A172 (cell line): Measurements from ENCODE around the gene PEX7. TPM values are rescaled to one million over a fixed set of nuclear protein-coding genes. Genes with fewer than 3 reads are reported as not detected.
"Not testable (repeated sequence)": the region's sequence is repeated elsewhere in the genome, so short reads cannot be mapped to it uniquely, and the experiment has no call there.

Experiments used
- DNase-seq: peaks from one replicate; pipeline ENCODE4 v3.0.0-alpha.2; 2015; ENCODE audit warnings: low spot score
- total RNA-seq: library from RNA; depleted of rRNA; stranded (reverse); fragments of >200 nt; shearing (Covaris generic); gene quantifications from 2 replicates; pipeline ENCODE4 v1.2.3, GENCODE V29; 2014

The PEX7 gene
- total RNA-seq, 1 experiment from 2014 or later: 11.6 TPM

DNA sequence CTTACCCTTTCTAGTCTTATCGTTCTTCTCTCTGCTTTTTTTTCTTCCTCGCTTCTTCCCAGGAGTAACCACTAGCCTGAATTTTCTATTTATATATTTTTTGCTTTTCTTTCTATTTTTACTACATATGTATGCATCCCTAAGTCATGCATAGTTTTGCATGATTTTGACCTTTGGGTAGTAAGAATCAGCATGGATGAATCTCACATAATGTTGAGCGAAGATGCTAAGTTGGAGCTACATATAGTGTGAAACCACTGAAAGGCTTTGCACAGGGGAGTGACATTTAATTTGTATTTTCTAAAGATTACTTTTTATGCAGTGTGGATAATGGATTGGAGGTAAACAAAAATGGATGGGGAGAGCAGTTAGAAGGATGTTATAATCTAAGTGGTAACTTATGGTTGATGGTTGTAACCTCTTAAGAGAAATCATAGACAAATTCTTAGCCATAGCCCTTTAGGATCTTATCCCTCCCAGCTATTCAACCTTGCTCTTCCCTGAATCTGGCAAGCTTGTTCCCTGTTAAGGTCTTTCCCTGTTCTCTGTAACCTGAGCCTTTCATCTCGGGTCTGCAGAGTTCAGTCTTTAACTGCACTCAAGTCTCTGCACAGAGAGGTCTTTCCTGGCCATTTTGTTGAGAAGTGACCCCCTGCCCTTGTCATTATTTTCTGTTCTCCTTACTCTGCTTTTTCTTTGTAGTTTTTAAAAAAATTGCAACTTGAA is 18.0 kb downstream of the PEX7 start:
- DNase-seq: no peak

DNA sequence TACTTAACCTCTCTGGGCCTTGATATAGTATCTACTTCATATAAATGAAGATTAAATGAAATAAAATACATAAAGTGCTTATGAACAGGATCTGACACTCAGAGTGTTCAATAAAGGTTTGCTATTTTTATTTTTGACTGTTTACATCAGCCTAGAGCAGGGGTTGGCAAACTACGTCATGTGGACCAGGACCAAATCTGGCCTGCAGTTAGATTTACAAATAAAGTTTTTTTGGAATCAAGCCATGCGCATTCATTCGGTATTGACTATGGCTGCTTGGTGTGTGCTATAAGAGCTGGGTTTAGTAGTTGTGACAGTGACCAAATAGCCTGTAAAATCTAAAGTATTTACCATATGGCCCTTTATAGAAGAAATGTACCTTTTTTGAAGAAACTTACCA is 20.8 kb downstream of the PEX7 start:
- no peak for DNase-seq

- DNase-seq: peak; percentile 13
Measured at GRCh38 chr6:136846046-136846445, 23.7 kb downstream of the PEX7 start.

GRCh38 chr6:136846477-136846876 is 24.1 kb downstream of the PEX7 start:
- DNase-seq: not testable (repeated sequence)

DNA sequence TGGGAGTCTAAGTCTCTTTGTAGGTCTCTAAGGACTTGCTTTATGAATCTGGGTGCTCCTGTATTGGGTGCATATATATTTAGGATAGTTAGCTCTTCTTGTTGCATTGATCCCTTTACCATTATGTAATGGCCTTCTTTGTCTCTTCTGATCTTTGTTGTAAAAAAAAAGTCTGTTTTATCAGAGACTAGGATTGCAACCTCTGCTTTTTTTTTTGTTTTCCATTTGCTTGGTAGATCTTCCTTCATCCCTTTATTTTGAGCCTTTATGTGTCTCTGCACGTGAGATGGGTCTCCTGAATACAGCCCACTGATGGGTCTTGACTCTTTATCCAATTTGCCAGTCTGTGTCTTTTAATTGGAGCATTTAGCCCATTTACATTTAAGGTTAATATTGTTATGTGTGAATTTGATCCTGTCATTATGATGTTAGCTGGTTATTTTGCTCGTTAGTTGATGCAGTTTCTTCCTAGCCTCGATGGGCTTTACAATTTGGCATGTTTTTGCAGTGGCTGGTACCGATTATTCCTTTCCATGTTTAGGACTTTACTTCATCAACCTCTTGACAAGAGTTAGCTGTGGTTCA is 27.7 kb downstream of the PEX7 start:
- DNase-seq: peak; percentile 55

- DNase-seq: no peak
Measured at GRCh38 chr6:136859430-136859829, 37.0 kb downstream of the PEX7 start.

DNA sequence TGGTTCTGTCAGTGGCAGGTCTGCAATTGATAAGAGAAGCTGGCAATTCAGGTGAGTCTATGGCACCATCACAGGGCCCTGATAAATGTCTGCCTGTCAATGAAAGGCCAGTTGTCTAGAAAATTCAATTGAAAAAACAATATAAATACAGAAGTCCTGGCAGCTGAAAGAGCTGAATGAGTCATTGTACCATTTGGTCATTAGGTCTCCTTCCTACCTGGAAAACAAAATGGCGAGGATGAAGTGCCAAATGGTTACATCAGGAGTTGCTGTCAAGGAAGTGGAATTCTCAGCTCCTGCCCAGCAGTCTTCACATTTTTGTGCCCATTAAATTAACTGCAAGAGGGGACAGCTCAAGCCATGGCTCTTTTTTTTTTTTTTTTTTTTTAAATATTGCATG is 37.7 kb downstream of the PEX7 start:
- DNase-seq: no peak

DNA sequence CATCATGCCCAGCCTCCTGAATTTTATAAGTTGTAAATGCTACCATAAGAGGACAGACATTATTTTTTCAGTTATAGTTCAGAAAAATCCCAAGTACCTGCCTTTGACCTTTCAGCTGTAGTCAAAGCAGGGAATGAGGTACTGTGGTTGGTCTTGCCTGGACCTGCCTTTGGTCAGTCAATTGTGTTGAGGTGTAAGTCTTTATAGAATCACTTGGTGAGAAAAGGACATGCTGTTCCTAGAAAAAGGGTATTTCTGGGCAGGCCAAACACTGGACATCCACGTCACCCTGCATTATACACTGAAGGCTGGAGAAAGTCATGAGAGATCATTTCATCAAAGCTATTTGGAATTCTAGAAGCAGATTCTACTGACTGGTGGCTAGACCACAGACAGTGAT is 40.3 kb downstream of the PEX7 start:
- DNase-seq: no peak

DNA sequence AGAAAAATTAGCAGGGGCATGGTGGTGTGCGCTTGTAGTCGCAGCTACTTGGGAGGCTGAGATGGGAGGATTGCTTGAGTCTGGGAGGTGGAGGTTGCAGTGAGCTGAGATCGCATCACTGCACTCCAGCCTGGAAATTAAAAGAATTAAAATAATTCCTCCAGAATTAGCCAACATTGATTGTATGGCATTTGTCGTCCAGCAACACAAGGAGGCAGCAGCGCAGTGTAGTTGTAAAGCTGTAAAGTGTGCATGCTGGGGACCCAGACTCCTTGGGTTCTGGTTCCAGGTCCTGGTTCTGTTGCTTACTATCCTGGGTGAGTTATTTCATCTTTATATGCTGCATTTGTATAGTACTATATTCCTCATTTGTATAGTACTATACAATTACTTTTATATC is 41.4 kb downstream of the PEX7 start:
- DNase-seq: no peak

- DNase-seq: no peak
Measured at GRCh38 chr6:136864676-136865075, 42.3 kb downstream of the PEX7 start.

GRCh38 chr6:136866872-136867416 is 44.6 kb downstream of the PEX7 start:
- no peak for DNase-seq

DNA sequence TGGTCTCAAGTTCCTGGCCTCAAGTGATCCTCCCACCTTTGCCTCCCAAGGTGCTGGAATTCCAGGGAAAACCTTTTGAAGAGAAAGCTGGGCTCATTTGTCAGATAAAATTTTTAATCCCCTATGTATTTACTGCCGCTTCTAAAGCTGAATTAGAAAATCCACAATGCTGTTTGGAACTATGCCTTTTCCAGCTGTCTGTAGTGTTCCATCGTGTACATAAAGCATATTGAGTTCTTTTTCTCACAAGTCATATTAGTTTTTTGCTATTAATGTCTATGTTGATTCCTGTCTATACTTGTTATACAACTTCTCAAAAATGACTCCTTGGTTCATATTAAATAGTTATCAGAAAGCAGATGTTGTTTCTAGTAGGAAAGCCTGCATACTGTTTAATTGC is 47.1 kb downstream of the PEX7 start:
- DNase-seq: no peak

- DNase-seq: no peak
Measured at GRCh38 chr6:136873748-136874147, 51.4 kb downstream of the PEX7 start.

- not testable (repeated sequence) for DNase-seq
Measured at GRCh38 chr6:136876469-136876868, 54.1 kb downstream of the PEX7 start.

GRCh38 chr6:136880748-136881460 is 58.5 kb downstream of the PEX7 start:
- no peak for DNase-seq

DNA sequence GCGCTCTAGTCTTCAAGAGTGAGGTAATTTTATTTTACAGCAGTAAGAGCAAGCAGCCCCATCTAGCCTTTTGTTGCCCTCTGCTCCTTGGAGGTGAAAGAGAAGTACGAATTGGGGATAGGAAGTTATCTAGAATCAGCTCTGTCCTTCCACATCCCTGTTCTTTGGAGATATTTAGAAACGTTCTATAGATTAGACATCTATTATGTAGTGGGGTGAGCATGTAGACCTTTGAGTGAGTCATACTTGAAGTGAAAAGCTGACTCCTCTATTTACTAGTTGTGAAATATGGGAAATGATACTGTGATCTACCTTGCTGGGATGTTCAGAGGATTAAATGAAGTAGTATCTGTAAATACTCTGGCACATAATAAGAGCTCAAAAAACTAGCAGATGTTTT is 63.7 kb downstream of the PEX7 start:
- no peak for DNase-seq

- DNase-seq: no peak
Measured at GRCh38 chr6:136887953-136888352, 65.6 kb downstream of the PEX7 start.

DNA sequence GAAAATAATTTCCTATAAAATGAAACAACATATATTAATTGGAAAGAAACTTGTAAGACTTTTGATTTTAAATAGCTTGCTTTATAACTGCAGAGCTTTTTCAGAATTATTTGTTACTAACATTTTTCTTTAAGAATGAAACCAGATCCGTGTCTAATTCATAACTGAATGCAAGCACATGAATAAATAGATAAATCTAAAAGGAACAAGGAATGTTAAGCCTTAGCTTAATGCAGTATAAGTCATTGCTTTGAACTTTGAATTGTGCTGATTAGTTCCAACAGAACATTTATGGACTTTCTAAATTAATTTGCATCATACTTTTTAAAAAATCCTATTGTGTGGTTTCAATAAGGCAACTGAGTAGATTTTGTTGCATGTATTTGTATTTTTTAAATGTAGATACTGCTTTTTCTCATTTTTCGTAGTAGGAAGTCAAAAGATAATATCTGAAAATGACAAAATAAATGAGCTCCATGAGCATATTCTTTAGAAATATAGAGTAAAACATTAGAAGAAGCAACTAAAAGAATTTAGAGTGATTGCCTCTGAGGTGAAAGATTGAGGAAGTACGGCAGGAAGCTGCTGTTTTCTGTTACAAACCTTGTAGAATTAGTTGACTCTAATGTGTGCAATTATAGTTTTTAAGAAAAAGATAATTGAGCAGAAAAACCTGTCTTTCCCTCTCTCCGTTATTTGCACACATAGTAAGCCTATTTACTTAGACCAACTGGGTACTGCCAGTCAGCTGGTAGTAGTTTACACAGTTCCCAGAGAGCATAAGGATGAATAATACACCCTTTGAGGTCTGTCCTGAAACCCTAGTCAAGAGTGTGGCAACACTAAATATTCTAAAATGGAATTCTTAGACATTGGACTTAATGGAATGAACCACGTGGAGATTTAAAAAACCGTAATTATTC is 67.1 kb downstream of the PEX7 start:
- DNase-seq: no peak

DNA sequence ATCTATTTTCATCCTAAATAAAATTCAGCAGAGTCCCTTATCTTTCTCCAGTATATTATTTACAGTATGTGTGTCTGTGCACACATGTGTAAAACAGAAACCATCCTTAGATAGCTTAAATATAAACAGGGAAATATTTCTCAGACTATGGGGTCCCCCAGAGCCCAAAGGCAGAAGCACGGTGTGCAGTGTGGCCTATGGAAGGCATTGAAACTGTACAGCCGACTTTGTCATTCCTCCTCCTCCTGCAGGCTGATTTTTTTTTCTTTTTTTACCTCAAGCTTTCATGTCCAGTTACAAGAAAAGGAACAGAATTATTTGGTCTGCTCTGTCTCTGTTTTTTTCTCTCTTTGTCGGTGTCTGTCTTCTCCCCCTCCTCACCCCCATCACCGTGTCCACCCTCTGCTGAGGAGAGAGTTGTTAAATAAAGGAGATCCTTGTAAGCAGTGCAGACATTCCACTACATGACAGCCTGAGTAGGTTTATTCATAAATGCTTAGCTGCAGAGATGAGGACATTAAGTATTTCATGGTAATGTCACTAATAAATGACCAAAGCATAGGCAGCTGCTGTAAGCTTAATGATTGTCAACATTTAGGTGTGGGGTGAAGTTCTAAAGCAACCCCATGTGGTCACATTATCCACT is 67.9 kb downstream of the PEX7 start:
- no peak for DNase-seq

GRCh38 chr6:136890986-136891385 is 68.6 kb downstream of the PEX7 start:
- no peak for DNase-seq

GRCh38 chr6:136893187-136893586 is 70.8 kb downstream of the PEX7 start:
- DNase-seq: no peak
